ENCODE data around the gene KDM4C. TPM values are rescaled to one million over a fixed set of nuclear protein-coding genes. Genes with fewer than 3 reads are reported as not detected.

KDM4C gene
- total RNA-seq, 2 donors from 2014 or later = 12.8 to 31.5 TPM

GRCh38 chr9:6938873-6939272 lies 181.1 kb downstream of the KDM4C start:
- H3K27ac ChIP-seq (ENCODE audit: low read depth, low read length) = no peak overlapping the region

GRCh38 chr9:6941501-6941900 lies 183.7 kb downstream of the KDM4C start:
- Histone ChIP-seq H3K9me3 (ENCODE audit: control insufficient read depth, low read length) (peaks cover 5% of the 10 kb centered on the region), H3K9ac (ENCODE audit: extremely low read depth, low read length, poor library complexity, severe bottlenecking) (no peak overlapping the region), H3K4me3 (ENCODE audit: low read length) (no peak overlapping the region), H3K27me3 (ENCODE audit: control insufficient read depth, insufficient read depth, low read length, poor library complexity, severe bottlenecking) (no peaks in the 10 kb centered on the region), H3K36me3 (ENCODE audit: control insufficient read depth, insufficient read depth, low read length) (peaks cover 13% of the 10 kb centered on the region), H3K4me1 (ENCODE audit: control insufficient read depth, insufficient read depth, low read length) (no peaks in the 10 kb centered on the region), H3K27ac (ENCODE audit: low read depth, low read length) (no peak overlapping the region)
- DNase-seq = no peak
- WGBS, 2 experiments (ENCODE audit: insufficient coverage in 1 of 2, insufficient read length in 1 of 2) = 97% methylated on average over 4 of the region's 4 CpGs; no CpG with 5 or more reads in 1 of the 2 experiments
- H3K4me3 Mint-ChIP-seq = no peak overlapping the region
- TF ChIP-seq CTCF (conservative IDR thresholded peaks at IDR 0.05) = no peak
- no peaks in the 10 kb centered on the region for H3K27me3 Mint-ChIP-seq (ENCODE audit: insufficient read depth)
- H3K4me1 Mint-ChIP-seq = no peaks in the 10 kb centered on the region
- peaks cover 4% of the 10 kb centered on the region for H3K9me3 Mint-ChIP-seq
- H3K27ac Mint-ChIP-seq = no peak overlapping the region
- peaks cover 12% of the 10 kb centered on the region for H3K36me3 Mint-ChIP-seq (ENCODE audit: low read depth)

More at GRCh38 chr9:6938873-6939272, 181.1 kb downstream of the KDM4C start:
- Mint-ChIP-seq H3K4me1 (no peaks in the 10 kb centered on the region), H3K27ac (no peak overlapping the region), H3K9me3 (peaks cover 4% of the 10 kb centered on the region), H3K36me3 (ENCODE audit: low read depth) (peaks cover 13% of the 10 kb centered on the region), H3K27me3 (ENCODE audit: insufficient read depth) (no peaks in the 10 kb centered on the region), H3K4me3 (no peak overlapping the region)
- H3K4me1 ChIP-seq (ENCODE audit: control insufficient read depth, insufficient read depth, low read length) = no peaks in the 10 kb centered on the region
- no peak for DNase-seq
- H3K9me3 ChIP-seq (ENCODE audit: control insufficient read depth, low read length) = peaks cover 5% of the 10 kb centered on the region
- peaks cover 13% of the 10 kb centered on the region for H3K36me3 ChIP-seq (ENCODE audit: control insufficient read depth, insufficient read depth, low read length)
- H3K9ac ChIP-seq (ENCODE audit: extremely low read depth, low read length, poor library complexity, severe bottlenecking) = no peak overlapping the region
- TF ChIP-seq CTCF (conservative IDR thresholded peaks at IDR 0.05) = no peak
- no peaks in the 10 kb centered on the region for H3K27me3 ChIP-seq (ENCODE audit: control insufficient read depth, insufficient read depth, low read length, poor library complexity, severe bottlenecking)
- H3K4me3 ChIP-seq (ENCODE audit: low read length) = no peak overlapping the region
- WGBS, 2 experiments (ENCODE audit: insufficient coverage in 1 of 2, insufficient read length in 1 of 2) = 60 to 93% methylated on average over 1 to 2 of the region's 2 CpGs

- H3K9me3 ChIP-seq (ENCODE audit: control insufficient read depth, low read length) = peaks cover 9% of the 10 kb centered on the region
- no peaks in the 10 kb centered on the region for H3K4me1 ChIP-seq (ENCODE audit: control insufficient read depth, insufficient read depth, low read length)
- peaks cover 13% of the 10 kb centered on the region for H3K36me3 ChIP-seq (ENCODE audit: control insufficient read depth, insufficient read depth, low read length)
- TF ChIP-seq CTCF (conservative IDR thresholded peaks at IDR 0.05) = no peak
- H3K9me3 Mint-ChIP-seq = peaks cover 4% of the 10 kb centered on the region
- no peak overlapping the region for H3K27ac ChIP-seq (ENCODE audit: low read depth, low read length)
- peaks cover 14% of the 10 kb centered on the region for H3K36me3 Mint-ChIP-seq (ENCODE audit: low read depth)
- 93 to 96% methylated on average over 2 to 3 of the region's 4 CpGs for WGBS, 2 experiments (ENCODE audit: insufficient coverage in 1 of 2, insufficient read length in 1 of 2)
- H3K4me3 Mint-ChIP-seq = no peak overlapping the region
- no peak overlapping the region for H3K27ac Mint-ChIP-seq
- DNase-seq = no peak
- H3K9ac ChIP-seq (ENCODE audit: extremely low read depth, low read length, poor library complexity, severe bottlenecking) = no peak overlapping the region
- no peaks in the 10 kb centered on the region for H3K4me1 Mint-ChIP-seq
- H3K27me3 ChIP-seq (ENCODE audit: control insufficient read depth, insufficient read depth, low read length, poor library complexity, severe bottlenecking) = no peaks in the 10 kb centered on the region
- no peaks in the 10 kb centered on the region for H3K27me3 Mint-ChIP-seq (ENCODE audit: insufficient read depth)
- no peak overlapping the region for H3K4me3 ChIP-seq (ENCODE audit: low read length)
These were observed 184.6 kb downstream of the KDM4C start for GRCh38 chr9:6942406-6942805.

Data from endodermal cell (in vitro differentiated cells).